Kidney epithelial cell (primary cell): ENCODE results near the gene RYR3. TPM values are rescaled to one million over a fixed set of nuclear protein-coding genes. Genes with fewer than 3 reads are reported as not detected.

ENCODE experiments used
- DNase-seq: peaks from one replicate; pipeline ENCODE4 v3.0.0-alpha.2; 2010; ENCODE audit warnings: low read depth
- H3K27me3 ChIP-seq: 2 replicates; pipeline ENCODE4 v1.6.0; 2011; ENCODE audit warnings: low read length; ENCODE audit not compliant: control insufficient read depth, insufficient read depth
- H3K36me3 ChIP-seq: 2 replicates; pipeline ENCODE4 v1.5.1; 2011; ENCODE audit warnings: low read length; ENCODE audit not compliant: control insufficient read depth, insufficient read depth
- H3K4me3 ChIP-seq: 2 replicates; pipeline ENCODE4 v1.5.1; 2011; ENCODE audit warnings: low read depth, mild to moderate bottlenecking, control low read depth, low read length
- total RNA-seq: library from RNA; depleted of rRNA; stranded (reverse); fragments of >200 nt; gene quantifications from 2 replicates; pipeline ENCODE4 v1.2.3, GENCODE V29; 2015
- TF ChIP-seq, protein P1 (sequence below): IDR thresholded peaks from 2 replicates; pipeline ENCODE4 v1.5.1; 2011; ENCODE audit warnings: mild to moderate bottlenecking, moderate library complexity, low read length, control low read depth, inconsistent platforms; ENCODE audit not compliant: insufficient read depth, poor library complexity, severe bottlenecking

RYR3 gene
- total RNA-seq, 1 donor from 2014 or later, result 0.50 TPM

DNA sequence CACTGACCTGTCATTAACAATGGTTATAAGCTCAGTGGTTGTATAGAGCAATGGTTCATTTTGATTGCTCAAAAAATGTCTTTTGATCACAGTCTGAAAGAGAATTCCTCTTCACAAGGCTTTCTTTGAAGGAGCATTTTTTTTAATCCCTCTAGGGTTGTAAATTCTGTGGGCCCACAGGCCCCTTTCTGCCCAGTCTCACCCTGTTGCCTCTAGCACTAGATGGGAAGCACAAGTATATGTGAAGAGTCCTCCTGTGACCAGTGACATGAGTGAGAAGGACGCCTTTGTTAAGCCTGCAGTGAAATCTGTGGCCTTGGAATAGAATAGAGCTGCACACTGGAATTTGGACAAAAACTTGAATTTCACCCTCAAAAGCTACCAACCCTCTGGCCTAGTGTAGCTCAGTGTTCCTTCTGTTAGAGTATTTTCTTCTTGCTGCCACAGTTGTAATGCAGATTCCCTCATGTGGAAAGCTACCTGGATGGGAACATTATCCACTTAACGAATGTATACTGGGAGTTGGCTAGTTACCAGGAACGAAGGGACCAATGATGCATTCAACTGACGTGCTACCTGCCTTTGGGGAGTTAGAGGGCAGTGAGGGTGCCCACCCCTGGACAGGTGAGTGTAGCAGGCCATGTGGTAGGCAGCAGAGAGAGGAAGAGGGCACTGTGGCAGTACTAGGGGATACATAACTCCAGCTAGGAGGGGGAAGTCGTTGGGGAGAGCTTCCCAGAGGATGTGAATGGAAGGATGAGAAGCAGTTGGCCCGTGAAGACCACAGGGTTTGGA lies 28.3 kb upstream of the RYR3 start:
- no peaks in the 10 kb centered on the region for H3K36me3 ChIP-seq

DNA sequence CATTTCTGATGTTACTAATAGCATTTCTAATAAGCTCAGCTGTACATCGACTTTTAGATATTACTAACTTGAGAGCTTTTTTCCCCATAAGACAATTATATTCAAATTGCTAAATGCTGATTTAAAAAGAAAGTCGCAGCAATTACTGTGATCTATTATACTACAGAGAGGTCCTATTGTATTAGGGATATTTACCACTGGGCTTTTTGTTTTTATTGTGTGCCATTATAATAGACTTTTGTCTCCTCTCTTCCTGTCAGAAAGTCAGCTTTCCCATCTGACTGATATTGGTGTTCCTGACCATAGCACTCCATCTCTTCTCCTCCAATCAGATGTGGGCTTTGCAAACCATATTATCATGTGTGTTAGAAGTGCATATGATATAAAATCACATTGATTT lies 27.2 kb upstream of the RYR3 start:
- TF ChIP-seq, protein P1, sequence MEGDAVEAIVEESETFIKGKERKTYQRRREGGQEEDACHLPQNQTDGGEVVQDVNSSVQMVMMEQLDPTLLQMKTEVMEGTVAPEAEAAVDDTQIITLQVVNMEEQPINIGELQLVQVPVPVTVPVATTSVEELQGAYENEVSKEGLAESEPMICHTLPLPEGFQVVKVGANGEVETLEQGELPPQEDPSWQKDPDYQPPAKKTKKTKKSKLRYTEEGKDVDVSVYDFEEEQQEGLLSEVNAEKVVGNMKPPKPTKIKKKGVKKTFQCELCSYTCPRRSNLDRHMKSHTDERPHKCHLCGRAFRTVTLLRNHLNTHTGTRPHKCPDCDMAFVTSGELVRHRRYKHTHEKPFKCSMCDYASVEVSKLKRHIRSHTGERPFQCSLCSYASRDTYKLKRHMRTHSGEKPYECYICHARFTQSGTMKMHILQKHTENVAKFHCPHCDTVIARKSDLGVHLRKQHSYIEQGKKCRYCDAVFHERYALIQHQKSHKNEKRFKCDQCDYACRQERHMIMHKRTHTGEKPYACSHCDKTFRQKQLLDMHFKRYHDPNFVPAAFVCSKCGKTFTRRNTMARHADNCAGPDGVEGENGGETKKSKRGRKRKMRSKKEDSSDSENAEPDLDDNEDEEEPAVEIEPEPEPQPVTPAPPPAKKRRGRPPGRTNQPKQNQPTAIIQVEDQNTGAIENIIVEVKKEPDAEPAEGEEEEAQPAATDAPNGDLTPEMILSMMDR, result no peak
- no peak overlapping the region for H3K4me3 ChIP-seq
- DNase-seq, result no peak

More for the DNA sequence above, 28.3 kb upstream of the RYR3 start:
- TF ChIP-seq, protein P1, result no peak
- Histone ChIP-seq H3K4me3 (no peak overlapping the region), H3K27me3 (no peaks in the 10 kb centered on the region)
- no peak for DNase-seq

DNA sequence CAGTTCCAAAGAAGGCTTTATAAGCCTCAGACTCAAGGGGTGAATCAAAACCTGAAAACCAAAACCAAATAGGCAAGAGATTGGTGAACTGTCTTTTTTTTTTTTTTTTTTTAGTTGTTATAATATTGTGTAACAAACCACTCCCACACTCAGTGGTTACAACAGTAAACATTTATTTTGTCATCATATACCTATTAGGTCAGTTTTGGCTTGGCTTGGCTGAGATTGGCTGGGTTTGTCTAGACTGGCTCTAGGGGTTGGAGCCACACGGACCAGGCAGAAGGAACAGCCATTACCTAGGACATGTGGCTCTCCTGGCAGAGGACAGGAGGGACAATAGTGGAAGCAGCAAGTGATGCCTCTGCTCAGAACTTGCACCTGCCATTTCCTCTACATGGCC lies 26.4 kb upstream of the RYR3 start:
- no peak overlapping the region for H3K4me3 ChIP-seq
- TF ChIP-seq, protein P1, result no peak
- no peaks in the 10 kb centered on the region for H3K36me3 ChIP-seq
- H3K27me3 ChIP-seq, result no peaks in the 10 kb centered on the region
- no peak for DNase-seq

More for the DNA sequence above, 27.2 kb upstream of the RYR3 start:
- Histone ChIP-seq H3K36me3 (no peaks in the 10 kb centered on the region), H3K27me3 (no peaks in the 10 kb centered on the region)

DNA sequence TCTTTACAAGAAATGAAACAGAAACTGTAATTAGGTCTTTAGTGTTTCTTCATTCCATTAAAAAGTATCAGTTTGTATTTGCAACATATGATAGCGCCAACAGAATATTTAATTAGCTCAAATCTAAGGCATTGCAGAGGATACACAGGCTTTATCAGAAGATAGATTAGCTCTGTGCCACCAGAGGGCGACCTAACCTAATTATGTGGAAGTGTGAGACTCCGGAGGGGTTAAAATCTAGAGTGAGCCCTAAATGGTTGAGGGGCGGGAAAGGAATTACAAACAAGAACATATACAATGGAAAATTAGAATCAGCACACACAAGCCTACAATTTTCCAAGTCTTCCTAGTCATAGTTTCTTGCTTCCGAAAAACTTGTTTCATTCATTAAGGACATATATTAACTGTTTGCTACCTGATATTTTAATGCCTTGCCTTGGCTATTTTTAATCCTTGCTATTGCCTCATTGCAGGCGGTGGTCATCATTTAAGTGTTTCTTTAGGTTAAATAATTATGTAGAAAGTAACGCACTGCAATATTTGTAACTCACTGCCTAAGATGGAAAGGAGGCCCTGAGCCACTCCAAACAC lies 18.0 kb upstream of the RYR3 start:
- DNase-seq, result no peak
- Histone ChIP-seq H3K27me3 (no peaks in the 10 kb centered on the region), H3K4me3 (no peak overlapping the region), H3K36me3 (no peaks in the 10 kb centered on the region)
- TF ChIP-seq, protein P1, result peak; percentile 74

DNA sequence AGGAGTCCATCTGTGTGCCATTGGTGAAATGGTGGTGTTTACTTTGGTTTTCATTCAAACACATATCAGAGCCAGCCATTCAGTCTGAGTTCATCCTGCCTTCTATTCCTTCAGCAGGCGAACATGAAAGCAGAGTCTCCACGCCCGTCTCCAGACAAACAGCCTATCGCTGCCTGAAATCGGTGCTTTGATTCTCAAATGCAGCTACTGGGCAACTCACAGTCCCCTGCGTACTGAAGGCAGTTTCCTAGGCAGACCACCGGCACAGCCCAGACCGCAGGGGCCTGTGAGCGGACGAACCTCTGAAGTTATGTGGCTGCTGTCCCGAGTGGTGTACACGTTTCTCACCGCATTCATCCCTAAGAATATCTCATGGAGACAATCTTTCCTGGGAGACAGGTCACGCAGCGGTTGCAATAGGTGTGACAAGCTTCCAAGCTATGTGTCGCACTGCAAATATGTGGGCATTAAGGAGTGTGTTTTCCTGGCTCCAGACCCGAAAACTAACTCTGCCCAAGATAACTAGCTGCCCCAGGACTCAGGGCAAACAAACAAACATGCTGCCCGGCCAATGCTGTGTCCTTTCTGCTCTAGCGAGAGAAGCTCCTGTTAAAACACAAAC lies 16.9 kb upstream of the RYR3 start:
- DNase-seq, result no peak
- H3K4me3 ChIP-seq, result no peak overlapping the region
- TF ChIP-seq, protein P1, result no peak
- H3K36me3 ChIP-seq, result no peaks in the 10 kb centered on the region
- no peaks in the 10 kb centered on the region for H3K27me3 ChIP-seq
